Activated effector memory CD4-positive, alpha-beta T cell treated with Interleukin-2 at 50 U/mL for 16 hours (primary cell): Measurements from ENCODE around the gene LINC01488.

Experiments
- DNase-seq: peaks from one replicate; pipeline ENCODE4 v3.0.0-alpha.2; 2020

The LINC01488 gene

GRCh38 chr11:69480547-69481392, 693 bp upstream of the LINC01488 start:
- no peak for DNase-seq

- DNase-seq, result no peak
Observed at GRCh38 chr11:69482322-69482721, 859 bp downstream of the LINC01488 start.

GRCh38 chr11:69483170-69483569, 1.7 kb downstream of the LINC01488 start:
- no peak for DNase-seq

- DNase-seq, result no peak
Observed at GRCh38 chr11:69483691-69484426, 2.4 kb downstream of the LINC01488 start.

GRCh38 chr11:69484427-69485259, 3.2 kb downstream of the LINC01488 start:
- DNase-seq, result no peak

- DNase-seq, result no peak
Observed at GRCh38 chr11:69485337-69486041, 4.0 kb downstream of the LINC01488 start.

GRCh38 chr11:69486056-69486772, 4.8 kb downstream of the LINC01488 start:
- DNase-seq, result no peak

GRCh38 chr11:69486773-69487291, 5.4 kb downstream of the LINC01488 start:
- DNase-seq, result no peak

- DNase-seq, result no peak
Observed at GRCh38 chr11:69487391-69487790, 5.9 kb downstream of the LINC01488 start.

- DNase-seq, result no peak
Observed at GRCh38 chr11:69487849-69488542, 6.5 kb downstream of the LINC01488 start.

GRCh38 chr11:69488543-69488940, 7.1 kb downstream of the LINC01488 start:
- DNase-seq, result no peak

- DNase-seq, result no peak
Observed at GRCh38 chr11:69489031-69489745, 7.7 kb downstream of the LINC01488 start.

- DNase-seq, result no peak
Observed at GRCh38 chr11:69489746-69490365, 8.4 kb downstream of the LINC01488 start.

GRCh38 chr11:69490516-69490915, 9.1 kb downstream of the LINC01488 start:
- no peak for DNase-seq

- no peak for DNase-seq
Observed at GRCh38 chr11:69491071-69492031, 9.9 kb downstream of the LINC01488 start.

- no peak for DNase-seq
Observed at GRCh38 chr11:69492201-69492991, 10.9 kb downstream of the LINC01488 start.

GRCh38 chr11:69493931-69494821, 12.7 kb downstream of the LINC01488 start:
- DNase-seq, result no peak
